ENCODE results near the gene SLC25A11.

- TF ChIP-seq CTCF (IDR thresholded peaks at IDR 0.05; ENCODE audit: low read depth, low read length): no peak
- no peak for TF ChIP-seq EZH2phosphoT487 (IDR thresholded peaks at IDR 0.05; ENCODE audit: low read depth)
Measured at GRCh38 chr17:4908301-4908700, 31.5 kb downstream of the SLC25A11 start.

All from OCI-LY3 (cell line).